GM12878 (cell line): ENCODE data around the gene ACO1. TPM values are rescaled to one million over a fixed set of nuclear protein-coding genes. Genes with fewer than 3 reads are reported as not detected.

Source experiments
- ATAC-seq: fragments of 200-7000 bp; cut with Tn5 transposase; 3 replicates; pipeline ENCODE4 v1.9.1; 2020; ENCODE audit warnings: mild to moderate bottlenecking, moderate library complexity
- BruUV-seq: library from RNA; stranded (reverse); fragments of 400-500 nt; replicated peaks from 2 replicates; lab custom pipeline; 2021; lab: Mats Ljungman, UMichigan
- CTCF ChIA-PET: fragments of 300-600 bp; sonication (Branson Sonifier 250); formaldehyde crosslinking; extraction: SDS; loops from one replicate; lab custom pipeline; 2021; ENCODE audit warnings: inconsistent platforms; lab: Yijun Ruan, JAX
- POLR2A ChIA-PET: fragments of 350-600 bp; formaldehyde crosslinking; extraction: SDS; loops from one replicate; lab custom pipeline; 2021; ENCODE audit warnings: inconsistent platforms; lab: Charles Lee
- RAD21 ChIA-PET: fragments of 300-600 bp; sonication (Branson Sonifier 250); formaldehyde crosslinking; loops from one replicate; lab custom pipeline; 2023; ENCODE audit warnings: antibody characterized with exemption; ENCODE audit not compliant: unreplicated experiment; lab: Charles Lee
- SMC1A ChIA-PET: fragments of 300-600 bp; sonication (Branson Sonifier 250); formaldehyde crosslinking; loops from one replicate; lab custom pipeline; 2023; ENCODE audit not compliant: unreplicated experiment, uncharacterized antibody; lab: Charles Lee
- DNase-seq: peaks from one replicate; pipeline ENCODE4 v3.0.0-alpha.2; 2011; ENCODE audit warnings: low read depth, low spot score
- FAIRE-seq: peaks from 3 replicates; lab custom pipeline; 2011; peaks lifted over from hg19 to GRCh38; lab: Jason Lieb, UNC
- H2AFZ ChIP-seq: 2 replicates; pipeline ENCODE4 v1.6.0; 2011; ENCODE audit warnings: low read depth, low read length, control low read depth; ENCODE audit not compliant: control insufficient read depth
- H3K27ac ChIP-seq: 2 replicates; pipeline ENCODE4 v1.5.1; 2011; ENCODE audit warnings: control low read depth; ENCODE audit not compliant: control insufficient read depth, insufficient read depth
- H3K27me3 ChIP-seq, 2 experiments: replicated peaks in 1 of 2; 2 replicates each; pipeline versions ENCODE4 v1.6.0 to v1.6.1; 2011; ENCODE audit warnings: low read length in 1 of 2; ENCODE audit not compliant: control insufficient read depth in 2 of 2, insufficient read depth in 2 of 2
- H3K36me3 ChIP-seq, 2 experiments: 2 replicates each; pipeline ENCODE4 v1.5.1; 2011; ENCODE audit warnings: low read length in 1 of 2; ENCODE audit not compliant: control insufficient read depth in 2 of 2, insufficient read depth in 2 of 2
- H3K4me1 ChIP-seq: 2 replicates; pipeline ENCODE4 v1.6.1; 2011; ENCODE audit warnings: mild to moderate bottlenecking, low read length, moderate library complexity, mixed read lengths; ENCODE audit not compliant: control insufficient read depth, insufficient read depth
- H3K4me2 ChIP-seq: 2 replicates; pipeline ENCODE4 v1.6.0; 2011; ENCODE audit warnings: control low read depth; ENCODE audit not compliant: control insufficient read depth, insufficient read depth
- H3K4me3 ChIP-seq: fragments of 200-600 bp; sonication (generic); 2 replicates; pipeline ENCODE4 v1.5.1; 2016
- H3K79me2 ChIP-seq: 2 replicates; pipeline ENCODE4 v1.6.0; 2011; ENCODE audit warnings: low read length; ENCODE audit not compliant: control insufficient read depth, insufficient read depth
- H3K9ac ChIP-seq: 2 replicates; pipeline ENCODE4 v1.8.0; 2011; ENCODE audit warnings: low read length, control low read depth, mixed read lengths; ENCODE audit not compliant: control insufficient read depth, insufficient read depth
- H3K9me3 ChIP-seq: replicated peaks from 3 replicates; pipeline ENCODE4 v1.5.1; 2011; ENCODE audit warnings: mild to moderate bottlenecking, low read length; ENCODE audit not compliant: control insufficient read depth, insufficient read depth
- H4K20me1 ChIP-seq: 2 replicates; pipeline ENCODE4 v1.6.0; 2011; ENCODE audit not compliant: control insufficient read depth, insufficient read depth
- CREB1 ChIP-seq: IDR thresholded peaks from 2 replicates; pipeline ENCODE4 v1.6.1; 2012; ENCODE audit warnings: low read depth, mild to moderate bottlenecking, inconsistent platforms
- CREM ChIP-seq: IDR thresholded peaks from 2 replicates; pipeline ENCODE4 v1.6.1; 2014; ENCODE audit warnings: antibody characterized with exemption, low read depth
- CTCF ChIP-seq, 3 experiments: IDR thresholded peaks in 2 of 3; conservative IDR thresholded peaks in 1 of 3; 2 replicates each; pipeline ENCODE4 v1.5.1; 2011; ENCODE audit warnings: low read depth in 3 of 3, low read length in 3 of 3, mild to moderate bottlenecking in 3 of 3, control low read depth in 2 of 3, moderate library complexity in 2 of 3, inconsistent platforms in 1 of 3, mixed read lengths in 1 of 3; ENCODE audit not compliant: control insufficient read depth in 2 of 3, insufficient read depth in 1 of 3; ENCODE audit errors: extremely low read depth in 1 of 3
- FOXK2 ChIP-seq: fragments of 450-650 bp; IDR thresholded peaks from 2 replicates; pipeline ENCODE4 v1.6.1; 2017; ENCODE audit warnings: mild to moderate bottlenecking, moderate library complexity
- FOXM1 ChIP-seq: IDR thresholded peaks from 2 replicates; pipeline ENCODE4 v1.6.1; 2012; ENCODE audit warnings: low read depth, mild to moderate bottlenecking, inconsistent platforms, low read length, moderate library complexity
- HDAC6 ChIP-seq: fragments of 200-600 bp; sonication (generic); IDR thresholded peaks from one replicate; pipeline ENCODE4 v1.8.0; 2017; ENCODE audit warnings: antibody characterized with exemption; ENCODE audit not compliant: unreplicated experiment
- HDGF ChIP-seq: fragments of 450-650 bp; IDR thresholded peaks from 2 replicates; pipeline ENCODE4 v1.6.1; 2016; ENCODE audit warnings: antibody characterized with exemption
- IRF5 ChIP-seq: fragments of 450-650 bp; IDR thresholded peaks from 2 replicates; pipeline ENCODE4 v1.6.1; 2017; ENCODE audit warnings: borderline replicate concordance
- NRF1 ChIP-seq: conservative IDR thresholded peaks from 2 replicates; pipeline ENCODE4 v1.6.1; 2011; ENCODE audit warnings: mild to moderate bottlenecking, low read depth, low read length, improper control_type of control experiment
- PAX5 ChIP-seq: IDR thresholded peaks from 2 replicates; pipeline ENCODE4 v1.6.1; 2011; ENCODE audit warnings: low read depth, low read length, borderline replicate concordance
- PML ChIP-seq: IDR thresholded peaks from 2 replicates; pipeline ENCODE4 v1.6.1; 2012; ENCODE audit warnings: low read length, inconsistent platforms
- REST ChIP-seq: IDR thresholded peaks from 2 replicates; pipeline ENCODE4 v1.6.1; 2012; ENCODE audit warnings: mild to moderate bottlenecking, low read depth, low read length
- STAT1 ChIP-seq: fragments of 450-650 bp; conservative IDR thresholded peaks from 2 replicates; pipeline ENCODE4 v1.6.1; 2014; ENCODE audit warnings: antibody characterized with exemption, mild to moderate bottlenecking
- TAF1 ChIP-seq: IDR thresholded peaks from 2 replicates; pipeline ENCODE4 v1.6.1; 2011; ENCODE audit warnings: mild to moderate bottlenecking, low read depth, low read length, borderline replicate concordance
- TCF3 ChIP-seq: IDR thresholded peaks from 2 replicates; pipeline ENCODE4 v1.6.1; 2012; ENCODE audit warnings: low read depth, mild to moderate bottlenecking, low read length, borderline replicate concordance; ENCODE audit not compliant: insufficient read depth
- YBX1 ChIP-seq: fragments of 450-650 bp; IDR thresholded peaks from 2 replicates; pipeline ENCODE4 v1.6.1; 2016; ENCODE audit warnings: antibody characterized with exemption
- ZNF622 ChIP-seq: fragments of 450-650 bp; IDR thresholded peaks from 2 replicates; pipeline ENCODE4 v1.6.1; 2017; ENCODE audit warnings: mild to moderate bottlenecking, inconsistent platforms
- in situ Hi-C: fragments of 300-500 bp; cut with MboI; formaldehyde crosslinking; loops from 9 replicates; pipeline ENCODE4 v1.14.3; 2018; ENCODE audit warnings: mixed read lengths
- intact Hi-C: fragments of 100-400 bp; cut with micrococcal nuclease; formaldehyde crosslinking; loops from one replicate; pipeline ENCODE4 v1.14.2; 2022; ENCODE audit not compliant: unreplicated experiment
- polyA plus RNA-seq, 11 experiments: library from polyadenylated mRNA; depleted of rRNA in 4 of 11; unstranded in 6 of 11; stranded (reverse) in 5 of 11; fragments of >200 nt; fragmentation: Nextera tagmentation in 4 of 11; fragmentation: Illumina TruSeq in 1 of 11; extraction: Ambion mirVana in 4 of 11; extraction: Trizol in 1 of 11; gene quantifications; 1 replicate in 1 of 11; 2 replicates in 10 of 11; pipeline versions ENCODE4 v1.2.1 to v1.2.3, GENCODE V29; 2011 to 2016; ENCODE audit warnings: inconsistent platforms in 2 of 11, missing spikeins in 2 of 11, low read depth in 1 of 11
- total RNA-seq, 4 experiments: library from RNA; depleted of rRNA in 3 of 4; stranded (reverse); fragments of >200 nt in 3 of 4; fragmentation: Illumina TruSeq in 1 of 4; extraction: Trizol in 1 of 4; gene quantifications; 2 replicates each; pipeline versions ENCODE4 v1.2.1 to v1.2.3, GENCODE V29; 2013 to 2021

Gene ACO1
- total and polyA plus RNA-seq, 10 of the 15 experiments (the other 5 are each of a cell fraction or from before 2014, with no cell fraction given), result 0.21 to 6.5 (median 3.3) TPM

- peaks cover 0 to 13% of the 10 kb centered on the region in 2 experiments; a peak in 1 of 4 replicates for H3K36me3 ChIP-seq
- H2AFZ ChIP-seq, result no peak overlapping the region
- in situ Hi-C loops (no loop called here), intact Hi-C loops (no loop called here)
- SMC1A ChIA-PET, result interaction anchor here (1.4 kb wide), 1 partner anchor 63 kb away, joined by 4 read pairs; no protein-coding TSS in a partner anchor
- H3K9me3 ChIP-seq, result no peaks in the 10 kb centered on the region
- POLR2A ChIA-PET, result no interaction called here
- RAD21 ChIA-PET, result no interaction called here
- H3K27ac ChIP-seq, result no peak overlapping the region
- CTCF ChIA-PET, result interaction anchor here (1.4 kb wide), 2 partner anchors 9 to 63 kb away, joined by 4 to 5 read pairs; no protein-coding TSS in a partner anchor
- DNase-seq, result no peak
- TF ChIP-seq ZNF622, result no peak
- no peak for TF ChIP-seq CREM
- TF ChIP-seq TAF1, result no peak
- no peak for TF ChIP-seq NRF1
- no peak for TF ChIP-seq CREB1
- TF ChIP-seq YBX1, result no peak
- no peak for TF ChIP-seq PAX5
- no peak for TF ChIP-seq IRF5
- TF ChIP-seq HDGF, result no peak
- no peak for TF ChIP-seq STAT1
- no peak for TF ChIP-seq FOXK2
- TF ChIP-seq HDAC6, result no peak
- TF ChIP-seq PML, result no peak
- TF ChIP-seq REST, result no peak
- no peak for TF ChIP-seq CTCF (IDR thresholded peaks at IDR 0.05 in 2 of 3, conservative IDR thresholded peaks at IDR 0.05 in 1 of 3; ENCODE audit: control insufficient read depth in 2 of 3, extremely low read depth in 1 of 3, insufficient read depth in 1 of 3, low read depth in 3 of 3, low read length in 3 of 3)
- TF ChIP-seq FOXM1, result no peak
- no peak for TF ChIP-seq TCF3
- no peak for ATAC-seq
- H3K4me2 ChIP-seq, result no peak overlapping the region
- H3K4me3 ChIP-seq, result no peak overlapping the region
- H3K27me3 ChIP-seq, result no peaks in the 10 kb centered on the region
- H4K20me1 ChIP-seq, result no peaks in the 10 kb centered on the region
- no peak for FAIRE-seq
- no TSS peak for BruUV-seq
- H3K9ac ChIP-seq, result no peak overlapping the region
- no peaks in the 10 kb centered on the region for H3K4me1 ChIP-seq
- H3K79me2 ChIP-seq, result no peaks in the 10 kb centered on the region
These were observed 58.0 kb downstream of the ACO1 start for GRCh38 chr9:32442433-32442832.
